ENCODE results near the gene LMLN. TPM values are rescaled to one million over a fixed set of nuclear protein-coding genes. Genes with fewer than 3 reads are reported as not detected.
"Not testable (repeated sequence)": the region's sequence is repeated elsewhere in the genome, so short reads cannot be mapped to it uniquely, and the experiment has no call there.

Gene LMLN
- total and polyA plus RNA-seq, 2 experiments from 2014 or later = 3.1 to 6.2 TPM

DNA sequence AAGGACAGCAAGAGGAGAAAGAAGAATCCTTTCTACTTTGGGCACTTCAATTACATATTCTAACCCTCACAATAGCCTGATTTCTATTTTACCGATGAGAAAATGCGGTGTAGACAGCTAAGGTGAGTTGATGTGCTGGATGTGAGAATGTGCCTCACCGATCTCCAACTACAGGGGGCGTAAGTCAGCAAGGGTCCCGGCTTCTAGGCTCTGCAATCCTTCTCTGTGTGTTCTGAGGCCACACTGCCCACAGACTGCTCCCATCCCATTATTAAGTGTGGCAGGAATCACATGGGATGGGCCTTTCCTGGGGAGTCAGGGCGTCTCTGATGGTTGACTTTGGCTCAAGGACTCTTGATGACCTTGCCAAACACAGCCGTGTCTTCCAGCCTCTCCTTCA lies 33.6 kb upstream of the LMLN start:
- 72 to 73% methylated on average over 7 of the region's 7 CpGs for WGBS, 2 experiments (ENCODE audit: low coverage in 1 of 2, low lambda C conversion rate in 2 of 2, missing lambda C conversion rate in 2 of 2)
- H3K9me2 ChIP-seq (ENCODE audit: insufficient read depth) = no peaks in the 10 kb centered on the region
- H3K4me2 ChIP-seq (ENCODE audit: unreplicated experiment) = no peak overlapping the region
- H3K9me3 ChIP-seq (ENCODE audit: low read depth) = no peaks in the 10 kb centered on the region
- no peaks in the 10 kb centered on the region for H3K27me3 ChIP-seq (replicated peaks; ENCODE audit: insufficient read depth)
- in situ Hi-C loops (cut with MboI) = no loop called here
- H3K27ac ChIP-seq = no peak overlapping the region
- H2AFZ ChIP-seq = no peak overlapping the region
- no peaks in the 10 kb centered on the region for H4K20me1 ChIP-seq (ENCODE audit: insufficient read depth)
- no peak overlapping the region for H3K9ac ChIP-seq
- no peaks in the 10 kb centered on the region for H3K79me2 ChIP-seq (ENCODE audit: insufficient read depth)
- no peak for TF ChIP-seq EZH2phosphoT487 (IDR thresholded peaks at IDR 0.05; ENCODE audit: insufficient read depth, low read depth)
- no peak for TF ChIP-seq EZH2 (IDR thresholded peaks at IDR 0.05; ENCODE audit: insufficient read depth, poor library complexity, severe bottlenecking)
- no peak overlapping the region for H3K4me3 ChIP-seq
- H3K36me3 ChIP-seq (ENCODE audit: low read depth) = no peaks in the 10 kb centered on the region
- H3K4me1 ChIP-seq (ENCODE audit: insufficient read depth) = no peaks in the 10 kb centered on the region
- DNase-seq = no peak
- H3F3A ChIP-seq (ENCODE audit: insufficient read depth) = no peaks in the 10 kb centered on the region

DNA sequence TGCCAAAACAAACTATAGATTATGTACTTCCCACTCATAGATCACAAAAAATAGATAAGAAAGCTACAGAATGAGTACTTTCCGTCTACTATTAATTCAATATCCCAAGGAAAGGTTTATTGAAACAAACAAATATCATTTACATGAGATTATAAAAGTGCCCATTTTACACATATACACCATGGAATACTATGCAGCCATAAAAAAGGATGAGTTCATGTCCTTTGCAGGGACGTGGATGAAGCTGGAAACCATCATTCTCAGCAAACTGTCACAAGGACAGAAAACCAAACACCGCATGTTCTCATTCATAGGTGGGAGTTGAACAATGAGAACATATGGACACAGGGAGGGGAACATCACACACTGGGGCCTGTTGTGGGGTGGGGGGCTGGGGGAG lies 32.4 kb upstream of the LMLN start:
- H3K4me3 ChIP-seq; DNase-seq; H2AFZ ChIP-seq; H3K9me3 ChIP-seq (ENCODE audit: low read depth); H3K9ac ChIP-seq; H3K4me2 ChIP-seq (ENCODE audit: unreplicated experiment); H3F3A ChIP-seq (ENCODE audit: insufficient read depth); H3K9me2 ChIP-seq (ENCODE audit: insufficient read depth); H4K20me1 ChIP-seq (ENCODE audit: insufficient read depth); H3K36me3 ChIP-seq (ENCODE audit: low read depth); in situ Hi-C loops (cut with MboI); H3K27ac ChIP-seq; H3K4me1 ChIP-seq (ENCODE audit: insufficient read depth); H3K27me3 ChIP-seq (replicated peaks; ENCODE audit: insufficient read depth); H3K79me2 ChIP-seq (ENCODE audit: insufficient read depth): not testable (repeated sequence)
- WGBS, 2 experiments (ENCODE audit: low coverage in 1 of 2, low lambda C conversion rate in 2 of 2, missing lambda C conversion rate in 2 of 2) = 89 to 90% methylated on average over 3 of the region's 3 CpGs

DNA sequence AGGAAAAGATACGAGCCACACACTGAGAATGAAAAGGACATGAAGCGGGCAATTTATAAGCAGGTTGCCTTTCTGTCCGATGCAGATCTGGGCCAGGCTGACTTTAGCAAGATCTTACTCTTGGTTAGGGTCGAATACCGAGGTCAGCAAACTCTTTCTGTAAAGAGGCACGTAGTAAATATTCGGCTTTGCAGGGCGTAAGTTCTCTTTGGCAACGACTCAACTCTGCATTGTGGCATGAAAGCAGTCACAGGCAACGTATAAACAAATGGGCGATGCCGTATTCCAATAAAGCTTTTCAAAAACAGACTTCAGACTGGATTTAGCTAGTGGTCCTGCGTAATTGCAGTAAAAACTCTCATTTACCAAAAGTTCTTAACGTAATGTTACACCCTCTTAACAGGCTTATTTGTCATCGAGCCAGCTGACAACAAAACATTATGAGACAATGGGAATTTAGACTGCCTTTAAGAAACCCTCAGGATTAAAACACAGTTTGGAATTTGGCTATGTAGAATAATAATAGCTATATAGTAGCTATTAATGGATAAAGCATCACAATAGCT lies 23.1 kb upstream of the LMLN start:
- TF ChIP-seq EZH2phosphoT487 (IDR thresholded peaks at IDR 0.05; ENCODE audit: insufficient read depth, low read depth) = no peak
- TF ChIP-seq EZH2 (IDR thresholded peaks at IDR 0.05; ENCODE audit: insufficient read depth, poor library complexity, severe bottlenecking) = no peak
- no peak overlapping the region for H3K27ac ChIP-seq
- H3K27me3 ChIP-seq (replicated peaks; ENCODE audit: insufficient read depth) = no peaks in the 10 kb centered on the region
- no peak overlapping the region for H3K4me3 ChIP-seq
- no peaks in the 10 kb centered on the region for H3K36me3 ChIP-seq (ENCODE audit: low read depth)
- H3K4me1 ChIP-seq (ENCODE audit: insufficient read depth) = no peaks in the 10 kb centered on the region
- H4K20me1 ChIP-seq (ENCODE audit: insufficient read depth) = no peaks in the 10 kb centered on the region
- H3K9me2 ChIP-seq (ENCODE audit: insufficient read depth) = no peaks in the 10 kb centered on the region
- DNase-seq = no peak
- H3K9me3 ChIP-seq (ENCODE audit: low read depth) = no peaks in the 10 kb centered on the region
- no peaks in the 10 kb centered on the region for H3F3A ChIP-seq (ENCODE audit: insufficient read depth)
- H3K79me2 ChIP-seq (ENCODE audit: insufficient read depth) = no peaks in the 10 kb centered on the region
- WGBS, 2 experiments (ENCODE audit: low coverage in 1 of 2, low lambda C conversion rate in 2 of 2, missing lambda C conversion rate in 2 of 2) = 91% methylated on average over 15 of the region's 15 CpGs
- H2AFZ ChIP-seq = no peak overlapping the region
- no peak overlapping the region for H3K4me2 ChIP-seq (ENCODE audit: unreplicated experiment)
- in situ Hi-C loops (cut with MboI) = no loop called here
- no peak overlapping the region for H3K9ac ChIP-seq

DNA sequence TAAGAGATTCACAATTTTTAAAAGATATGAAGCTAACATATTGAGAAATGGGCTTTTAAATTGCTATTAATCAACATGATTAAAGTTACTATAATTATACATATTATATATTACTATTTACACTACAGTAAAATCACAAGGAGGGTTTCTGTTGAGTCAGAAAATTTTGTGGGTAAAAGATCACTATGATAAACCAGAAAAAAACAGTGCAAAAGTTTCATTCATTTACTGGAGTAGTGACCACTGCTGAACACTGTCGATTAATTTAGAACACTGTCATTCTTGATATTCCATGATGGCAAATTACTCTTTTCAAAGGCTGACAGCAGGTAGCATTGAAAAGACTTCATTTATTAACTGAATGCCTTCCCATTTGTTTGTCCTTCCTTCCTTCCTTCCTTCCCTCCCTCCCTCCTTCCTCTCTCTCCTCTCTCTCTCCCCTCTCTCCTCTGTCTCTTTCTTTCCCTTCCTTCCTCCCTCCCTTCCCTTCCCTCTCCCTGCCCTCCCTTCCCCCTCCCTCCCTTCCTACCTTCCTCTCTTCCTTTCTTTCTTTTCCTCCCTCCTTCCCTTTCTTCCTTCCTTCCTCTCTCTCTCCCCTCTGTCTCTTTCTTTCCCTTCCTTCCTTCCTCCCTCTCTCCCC lies 19.2 kb upstream of the LMLN start:
- 79 to 90% methylated on average over 1 of the region's 1 CpG for WGBS, 2 experiments (ENCODE audit: low coverage in 1 of 2, low lambda C conversion rate in 2 of 2, missing lambda C conversion rate in 2 of 2)
- Histone ChIP-seq H3K9me3 (ENCODE audit: low read depth) (no peaks in the 10 kb centered on the region), H3F3A (ENCODE audit: insufficient read depth) (no peaks in the 10 kb centered on the region), H3K4me1 (ENCODE audit: insufficient read depth) (no peaks in the 10 kb centered on the region), H3K4me2 (ENCODE audit: unreplicated experiment) (no peak overlapping the region), H3K9ac (no peak overlapping the region), H3K79me2 (ENCODE audit: insufficient read depth) (no peaks in the 10 kb centered on the region), H3K27ac (no peak overlapping the region), H4K20me1 (ENCODE audit: insufficient read depth) (no peaks in the 10 kb centered on the region), H3K4me3 (no peak overlapping the region), H2AFZ (no peak overlapping the region), H3K36me3 (ENCODE audit: low read depth) (no peaks in the 10 kb centered on the region), H3K27me3 (replicated peaks; ENCODE audit: insufficient read depth) (no peaks in the 10 kb centered on the region), H3K9me2 (ENCODE audit: insufficient read depth) (no peaks in the 10 kb centered on the region)
- TF ChIP-seq EZH2 (IDR thresholded peaks at IDR 0.05; ENCODE audit: insufficient read depth, poor library complexity, severe bottlenecking) (no peak), EZH2phosphoT487 (IDR thresholded peaks at IDR 0.05; ENCODE audit: insufficient read depth, low read depth) (no peak)
- DNase-seq = no peak
- in situ Hi-C loops (cut with MboI) = no loop called here
